ENCODE results near the gene ZNF445.

ZNF445 gene

DNA sequence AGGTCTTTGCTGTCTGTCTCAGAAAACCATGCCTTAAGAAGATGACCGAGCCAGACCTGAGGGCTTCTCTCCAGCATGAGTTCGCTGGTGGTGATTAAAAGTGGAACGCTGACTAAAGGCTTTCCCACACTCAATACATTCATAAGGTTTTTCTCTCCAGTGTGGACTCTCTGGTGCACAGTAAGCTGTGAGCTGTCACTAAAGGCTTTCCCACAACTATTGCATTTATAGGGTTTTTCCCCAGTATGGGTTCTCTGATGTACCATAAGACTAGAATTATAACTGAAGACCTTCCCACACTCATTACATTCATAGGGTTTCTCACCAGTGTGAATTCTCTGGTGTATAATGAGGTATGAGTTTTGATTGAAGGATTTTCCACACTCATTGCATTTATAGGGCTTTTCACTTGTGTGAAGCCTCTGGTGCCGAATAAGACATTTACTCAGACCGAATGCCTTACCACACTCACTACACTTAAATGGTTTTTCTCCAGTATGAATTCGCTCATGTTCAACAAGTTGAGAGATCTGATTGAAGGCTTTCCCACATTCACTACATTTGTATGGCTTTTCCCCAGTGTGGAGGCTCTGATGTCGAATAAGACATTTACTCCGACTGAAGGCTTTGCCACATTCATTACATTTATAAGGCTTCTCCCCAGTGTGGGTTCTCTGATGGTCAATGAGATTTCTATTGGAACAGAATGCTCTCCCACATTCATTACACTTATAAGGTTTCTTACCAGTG is 21.9 kb upstream of the ZNF445 start:
- TF ChIP-seq CTCF (IDR thresholded peaks at IDR 0.05; ENCODE audit: low read depth, low read length): no peak
- DNase-seq (ENCODE audit: extremely low read depth, low read depth): no peak

DNA sequence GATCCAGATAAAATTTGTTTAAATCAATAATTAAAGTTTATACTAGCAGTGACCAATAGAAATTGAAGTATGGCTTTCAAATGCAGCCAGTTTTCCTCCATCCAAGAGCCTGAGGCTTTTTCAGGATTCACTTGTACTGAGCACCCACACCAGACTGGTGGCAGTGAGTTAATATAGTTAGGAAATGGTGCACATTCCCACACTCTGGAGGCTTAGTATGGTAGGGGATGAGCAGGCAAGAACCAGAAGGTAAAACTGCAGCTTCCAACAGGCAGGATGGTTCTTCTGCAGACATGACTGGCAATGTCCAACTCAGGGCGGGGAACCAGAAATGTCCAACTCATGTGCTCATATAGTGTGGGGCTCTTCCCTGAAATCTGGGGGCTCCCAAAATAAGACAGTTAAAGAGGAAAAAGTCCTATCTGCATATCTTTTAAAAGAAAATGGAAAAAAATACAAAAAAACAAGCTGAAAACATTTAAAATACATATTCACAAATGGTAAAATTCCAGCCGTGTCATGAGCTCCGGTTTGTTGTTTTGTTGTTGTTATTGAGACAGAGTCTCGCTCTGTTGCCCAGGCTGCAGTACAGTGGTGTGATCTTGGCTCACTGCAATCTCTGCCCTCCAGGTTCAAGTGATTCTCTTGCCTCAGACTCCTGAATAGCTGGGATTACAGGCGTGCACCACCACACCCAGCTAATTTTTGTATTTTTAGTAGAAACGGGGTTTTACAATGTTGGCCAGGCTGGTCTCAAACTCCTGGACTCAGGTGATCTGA is 18.4 kb upstream of the ZNF445 start:
- DNase-seq (ENCODE audit: extremely low read depth, low read depth): no peak
- no peak for TF ChIP-seq CTCF (IDR thresholded peaks at IDR 0.05; ENCODE audit: low read depth, low read length)

- TF ChIP-seq CTCF (IDR thresholded peaks at IDR 0.05; ENCODE audit: low read depth, low read length): no peak
- DNase-seq (ENCODE audit: extremely low read depth, low read depth): no peak
Observed at GRCh38 chr3:44492496-44492895, 15.0 kb upstream of the ZNF445 start.

DNA sequence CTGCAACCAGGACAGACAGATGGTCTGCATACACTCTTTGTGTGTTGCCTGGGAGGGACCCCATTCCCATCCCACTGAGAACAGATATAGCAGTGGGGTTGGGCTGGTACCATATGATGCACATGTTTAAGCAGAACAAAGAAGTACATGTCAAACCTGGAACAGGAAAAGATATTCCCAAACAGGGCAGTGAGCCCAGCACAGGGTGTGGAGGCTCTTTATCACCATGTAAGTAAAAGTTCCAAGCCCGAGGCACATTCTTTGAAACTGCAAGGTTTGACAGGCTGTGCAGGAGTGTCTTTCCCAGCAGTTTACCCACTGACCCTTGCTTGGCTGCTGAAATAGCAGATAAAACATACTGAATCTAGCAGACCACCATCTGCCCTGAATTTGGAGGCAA is 5.3 kb upstream of the ZNF445 start:
- DNase-seq (ENCODE audit: extremely low read depth, low read depth): no peak
- no peak for TF ChIP-seq CTCF (IDR thresholded peaks at IDR 0.05; ENCODE audit: low read depth, low read length)

DNA sequence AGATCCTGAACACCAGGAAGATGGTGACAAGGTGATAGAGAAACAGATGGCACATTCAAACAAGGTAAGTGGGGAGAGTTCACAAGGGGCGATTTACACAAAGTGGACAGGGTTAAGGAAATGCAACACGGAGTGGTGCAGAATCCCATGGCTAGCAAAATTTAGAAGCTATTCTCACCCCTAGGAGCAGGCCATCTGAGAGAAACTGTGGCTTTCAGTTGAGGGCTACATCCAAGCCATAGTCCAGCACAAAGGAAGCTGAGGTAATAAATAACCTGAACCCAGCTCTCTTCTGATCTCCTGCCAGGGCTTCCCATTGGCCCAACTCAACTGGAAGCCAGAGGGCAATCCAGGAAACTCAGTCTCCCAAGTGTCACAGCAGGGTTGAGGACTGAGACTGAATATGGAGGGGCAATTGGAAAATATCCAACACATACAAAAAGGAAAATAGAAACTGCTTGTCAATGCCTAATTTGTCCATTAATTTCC is 1.2 kb upstream of the ZNF445 start:
- TF ChIP-seq CTCF (IDR thresholded peaks at IDR 0.05; ENCODE audit: low read depth, low read length): no peak
- no peak for DNase-seq (ENCODE audit: extremely low read depth, low read depth)

DNA sequence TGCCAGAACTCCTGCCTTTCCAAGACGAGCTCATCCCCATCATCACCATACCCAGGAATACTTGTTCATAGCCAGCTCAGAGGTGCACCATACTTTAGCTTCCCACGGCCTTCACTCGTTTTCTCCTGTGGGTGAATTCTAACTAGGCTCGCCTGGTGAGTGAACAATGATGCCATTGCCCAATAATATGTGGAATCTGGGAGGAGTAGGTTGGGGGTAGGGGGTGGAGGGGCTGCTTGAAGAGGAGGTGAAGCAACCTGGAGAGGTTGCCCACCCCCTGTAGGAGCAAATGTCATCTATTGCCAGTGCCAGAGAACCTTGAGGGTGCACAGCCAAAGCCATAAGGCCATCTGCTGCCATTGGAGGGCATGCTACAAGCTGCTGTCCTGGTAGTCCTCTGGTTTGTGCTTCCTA is 592 bp upstream of the ZNF445 start:
- TF ChIP-seq CTCF (IDR thresholded peaks at IDR 0.05; ENCODE audit: low read depth, low read length): no peak
- DNase-seq (ENCODE audit: extremely low read depth, low read depth): no peak

GRCh38 chr3:44476963-44477311 is 533 bp downstream of the ZNF445 start:
- no peak for TF ChIP-seq CTCF (IDR thresholded peaks at IDR 0.05; ENCODE audit: low read depth, low read length)

More at GRCh38 chr3:44476963-44477311, 533 bp downstream of the ZNF445 start:
- DNase-seq (ENCODE audit: extremely low read depth, low read depth): no peak
